Measurements from ENCODE around the gene LCE1B. TPM values are rescaled to one million over a fixed set of nuclear protein-coding genes. Genes with fewer than 3 reads are reported as not detected.

Gene LCE1B
- total RNA-seq, 1 experiment from 2014 or later = not detected

- TF ChIP-seq TCF7L2 (IDR thresholded peaks at IDR 0.05; ENCODE audit: borderline replicate concordance, extremely low read depth, insufficient read depth, insufficient read length) = no peak
- TF ChIP-seq ELF1 (IDR thresholded peaks at IDR 0.05; ENCODE audit: borderline replicate concordance, low read depth) = no peak
- TF ChIP-seq POLR2AphosphoS5 (IDR thresholded peaks at IDR 0.05; ENCODE audit: low read depth, low read length) = no peak
Measured at GRCh38 chr1:152817309-152817708, 5.5 kb downstream of the LCE1B start (continued).

DNA sequence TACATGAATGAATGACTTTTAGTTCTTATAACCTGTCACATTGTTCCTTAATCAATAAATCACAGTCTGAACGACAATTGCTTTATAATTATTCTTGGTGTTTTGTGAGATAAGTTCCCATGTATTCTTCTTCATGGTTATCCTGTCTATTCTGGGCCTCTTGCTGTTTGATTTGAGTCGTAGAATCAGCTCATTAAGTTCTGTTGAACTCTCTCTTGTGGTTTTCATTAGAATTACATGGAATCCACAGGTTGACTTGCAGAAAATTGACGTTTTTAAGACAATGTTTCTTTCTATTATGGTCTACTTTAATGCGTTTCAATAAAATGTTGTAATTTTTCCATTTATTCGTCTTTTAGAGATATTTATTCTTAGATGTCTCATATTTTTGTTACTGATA lies 11.5 kb downstream of the LCE1B start:
- H2AFZ ChIP-seq (ENCODE audit: low read depth, low read length, poor library complexity, severe bottlenecking) = no peak overlapping the region
- peaks cover 34% of the 10 kb centered on the region for H3K27me3 ChIP-seq (ENCODE audit: insufficient read depth, low read length)
- intact Hi-C loops (cut with micrococcal nuclease) = no loop called here
- no peak overlapping the region for H3K9ac ChIP-seq (ENCODE audit: low read length)
- DNase-seq (ENCODE audit: low read depth, low spot score) (no peak), ATAC-seq (no peak)
- no peaks in the 10 kb centered on the region for H3K9me2 ChIP-seq (ENCODE audit: insufficient read depth)
- ChIA-PET RAD21 (ENCODE audit: low non-redundant PET in 1 of 2, low total read pairs in 2 of 2, uncharacterized antibody in 2 of 2, unreplicated experiment in 2 of 2) (no interaction called here), CTCF (no interaction called here), POLR2A (no interaction called here)
- TF ChIP-seq JUND (IDR thresholded peaks at IDR 0.05) = no peak
- BruUV-seq (replicated peaks) = no TSS peak
- no peaks in the 10 kb centered on the region for H3K9me3 ChIP-seq (ENCODE audit: control insufficient read depth in 1 of 2, insufficient read depth in 1 of 2, low read depth in 1 of 2, low read length in 2 of 2)
- H3K4me1 ChIP-seq (ENCODE audit: control insufficient read depth in 1 of 2, insufficient read depth in 2 of 2, low read length in 2 of 2) = no peaks in the 10 kb centered on the region
- no peak overlapping the region for H3K4me2 ChIP-seq (ENCODE audit: low read length)
- H3K4me3 ChIP-seq (replicated peaks in 1 of 2; ENCODE audit: low read depth in 1 of 2, low read length in 2 of 2) = no peak overlapping the region
- H3K27ac ChIP-seq (ENCODE audit: low read depth, low read length) = no peak overlapping the region
- no peaks in the 10 kb centered on the region for H3K79me2 ChIP-seq (ENCODE audit: insufficient read depth, low read length)
- H3K36me3 ChIP-seq (ENCODE audit: control insufficient read depth in 1 of 2, insufficient read depth in 2 of 2, low read length in 2 of 2) = no peaks in the 10 kb centered on the region
- H4K20me1 ChIP-seq (ENCODE audit: insufficient read depth) = no peaks in the 10 kb centered on the region

DNA sequence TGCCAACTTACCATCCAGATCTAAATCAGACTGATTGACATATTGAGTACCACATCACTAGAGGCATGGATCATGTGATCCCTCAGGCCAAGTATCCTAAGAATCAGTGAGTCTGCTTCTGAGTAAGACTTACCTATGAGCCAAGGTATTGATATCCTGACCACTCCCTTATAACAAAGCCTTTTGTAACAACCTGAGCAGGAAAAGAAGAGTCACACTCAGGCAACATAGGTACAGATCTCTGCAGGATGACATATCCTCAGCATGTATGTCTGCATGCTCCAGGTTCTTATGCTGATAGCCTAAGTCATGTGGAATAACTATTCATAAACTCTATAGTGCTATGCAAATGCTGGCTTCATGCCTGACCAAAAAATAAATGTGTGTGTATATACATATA lies 13.2 kb downstream of the LCE1B start:
- H3K27ac ChIP-seq (ENCODE audit: low read depth, low read length) = no peak overlapping the region
- no peak for DNase-seq (ENCODE audit: low read depth, low spot score)
- ChIA-PET CTCF (no interaction called here), RAD21 (ENCODE audit: low non-redundant PET in 1 of 2, low total read pairs in 2 of 2, uncharacterized antibody in 2 of 2, unreplicated experiment in 2 of 2) (no interaction called here), POLR2A (no interaction called here)
- peaks cover 34% of the 10 kb centered on the region for H3K27me3 ChIP-seq (ENCODE audit: insufficient read depth, low read length)
- H3K36me3 ChIP-seq (ENCODE audit: control insufficient read depth in 1 of 2, insufficient read depth in 2 of 2, low read length in 2 of 2) = no peaks in the 10 kb centered on the region
- intact Hi-C loops (cut with micrococcal nuclease) = no loop called here
- ATAC-seq = no peak
- no TSS peak for BruUV-seq (replicated peaks)
- TF ChIP-seq ELF1 (IDR thresholded peaks at IDR 0.05; ENCODE audit: borderline replicate concordance, low read depth) = no peak
- TF ChIP-seq ZBTB33 (IDR thresholded peaks at IDR 0.05; ENCODE audit: extremely low read depth, insufficient replicate concordance, low read length) = no peak
- TF ChIP-seq EZH2phosphoT487 (IDR thresholded peaks at IDR 0.05; ENCODE audit: borderline replicate concordance) = no peak
- TF ChIP-seq CBX3 (IDR thresholded peaks at IDR 0.05; ENCODE audit: low read depth) = no peak
- TF ChIP-seq ZNF274 (IDR thresholded peaks at IDR 0.05; ENCODE audit: low read depth, low read length) = no peak
- no peak for TF ChIP-seq RAD21 (IDR thresholded peaks at IDR 0.05; ENCODE audit: low read depth)
- TF ChIP-seq SRF (IDR thresholded peaks at IDR 0.05; ENCODE audit: low read depth) = no peak
- H3K9me2 ChIP-seq (ENCODE audit: insufficient read depth) = no peaks in the 10 kb centered on the region
- H4K20me1 ChIP-seq (ENCODE audit: insufficient read depth) = no peaks in the 10 kb centered on the region
- no peak overlapping the region for H3K9ac ChIP-seq (ENCODE audit: low read length)
- H3K79me2 ChIP-seq (ENCODE audit: insufficient read depth, low read length) = no peaks in the 10 kb centered on the region
- no peak overlapping the region for H3K4me2 ChIP-seq (ENCODE audit: low read length)
- H2AFZ ChIP-seq (ENCODE audit: low read depth, low read length, poor library complexity, severe bottlenecking) = no peak overlapping the region
- no peaks in the 10 kb centered on the region for H3K9me3 ChIP-seq (ENCODE audit: control insufficient read depth in 1 of 2, insufficient read depth in 1 of 2, low read depth in 1 of 2, low read length in 2 of 2)
- H3K4me3 ChIP-seq (replicated peaks in 1 of 2; ENCODE audit: low read depth in 1 of 2, low read length in 2 of 2) = no peak overlapping the region
- no peaks in the 10 kb centered on the region for H3K4me1 ChIP-seq (ENCODE audit: control insufficient read depth in 1 of 2, insufficient read depth in 2 of 2, low read length in 2 of 2)

Measured in HCT116 (cell line).